HG03175 (cell line): ENCODE measurements around the gene CYP2E1.
"Not testable (repeated sequence)": the region's sequence is repeated elsewhere in the genome, so short reads cannot be mapped to it uniquely, and the experiment has no call there.

Source experiments
- ATAC-seq: cut with Tn5 transposase; IDR thresholded peaks from one replicate; pipeline ENCODE4 v1.9.1; 2021; ENCODE audit warnings: mild to moderate bottlenecking, moderate library complexity; ENCODE audit not compliant: unreplicated experiment

CYP2E1 gene

GRCh38 chr10:133526957-133527588 lies at the start of gene CYP2E1:
Gene CYP2E1 (plus strand): TSS chr10:133527363. CDS start chr10:133527396, 33 bp downstream.
- ATAC-seq, result no peak

DNA sequence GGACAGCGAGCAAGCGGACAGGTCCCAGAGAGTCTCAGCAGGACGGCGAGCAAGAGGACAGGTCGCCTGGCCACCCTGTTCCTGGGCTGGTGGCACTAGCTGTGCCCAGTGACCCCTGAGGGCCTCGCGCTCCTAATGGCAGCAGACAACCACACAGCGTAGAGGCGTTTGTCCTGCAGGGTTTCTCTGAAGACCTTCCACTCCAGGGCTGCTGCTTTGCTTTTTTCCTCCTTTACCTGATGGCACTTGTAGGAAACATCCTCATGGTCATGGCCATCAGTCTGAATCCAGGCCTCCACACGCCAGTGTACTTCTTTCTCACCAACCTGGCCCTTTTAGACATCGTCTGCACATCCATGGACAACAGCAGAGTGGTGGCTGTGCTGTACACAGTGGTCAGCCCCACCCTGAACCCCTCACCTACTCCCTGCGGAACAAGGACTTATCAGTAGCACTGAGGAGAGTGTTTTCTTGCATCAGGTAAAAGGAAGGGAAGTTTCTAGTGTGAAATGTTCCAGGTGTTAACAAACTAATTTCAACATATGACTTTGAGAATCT lies 46.0 kb upstream of the CYP2E1 start:
- no peak for ATAC-seq

DNA sequence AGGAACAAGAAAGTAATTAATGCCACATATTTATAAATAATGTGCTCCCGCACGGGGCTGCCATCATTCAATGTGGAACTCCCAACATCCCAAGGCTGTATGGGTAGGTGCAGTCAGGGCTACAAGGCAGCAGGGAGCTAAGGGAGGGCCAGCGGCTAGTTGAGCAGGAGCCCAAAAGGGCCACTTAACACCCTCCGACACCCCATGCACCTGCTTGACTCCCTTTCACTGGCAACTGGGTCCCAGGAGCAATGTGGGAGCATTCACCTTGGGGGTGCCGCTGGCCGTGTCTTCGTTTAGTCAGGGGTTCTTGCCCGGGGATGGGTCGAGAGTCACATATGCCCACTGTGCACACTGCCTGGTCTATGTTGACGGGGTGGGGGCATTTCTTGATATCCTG lies 45.5 kb upstream of the CYP2E1 start:
- no peak for ATAC-seq

GRCh38 chr10:133484818-133485217 lies 42.3 kb upstream of the CYP2E1 start:
- no peak for ATAC-seq

DNA sequence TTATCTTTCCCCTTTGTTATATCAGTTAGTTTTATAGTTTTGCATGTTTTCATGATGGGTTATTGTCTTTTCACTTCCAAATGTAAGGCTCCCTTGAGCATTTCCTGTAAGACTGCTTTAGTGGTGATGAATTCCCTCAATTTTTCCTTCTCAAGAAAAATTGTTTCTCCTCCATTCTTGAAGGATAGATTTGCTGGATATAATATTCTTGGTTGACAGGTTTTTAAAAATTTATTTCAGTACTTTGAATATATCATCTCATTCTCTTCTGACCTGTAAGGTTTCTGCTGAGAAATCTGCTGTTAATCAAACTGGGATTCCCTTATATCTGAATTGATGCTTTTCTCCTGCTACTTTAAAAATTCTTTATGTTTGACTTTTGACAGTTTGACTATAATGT lies 40.1 kb upstream of the CYP2E1 start:
- no peak for ATAC-seq

DNA sequence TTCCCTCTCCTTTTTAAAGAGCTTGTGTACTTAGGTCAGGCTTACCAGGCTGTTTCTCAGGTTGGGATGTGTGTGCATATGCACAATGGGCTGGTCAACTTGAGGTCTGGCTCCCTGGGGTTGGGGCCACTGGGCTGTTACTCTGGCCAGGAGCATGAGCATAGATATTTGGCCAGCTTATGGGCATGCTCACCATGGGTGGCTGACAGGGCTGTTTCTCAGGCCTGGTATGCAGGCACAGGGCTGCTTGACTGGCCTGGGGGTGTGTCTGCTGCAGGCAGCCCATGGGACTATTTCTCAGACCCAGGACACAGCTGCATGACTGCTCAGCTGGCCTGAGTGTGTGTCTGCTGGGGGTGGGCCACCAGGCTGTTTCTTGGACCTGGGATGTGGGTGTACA lies 38.8 kb upstream of the CYP2E1 start:
- ATAC-seq, result no peak

- ATAC-seq, result no peak
These were observed 37.2 kb upstream of the CYP2E1 start for GRCh38 chr10:133489816-133490588.

- ATAC-seq, result not testable (repeated sequence)
These were observed 33.6 kb upstream of the CYP2E1 start for GRCh38 chr10:133493562-133493961.

DNA sequence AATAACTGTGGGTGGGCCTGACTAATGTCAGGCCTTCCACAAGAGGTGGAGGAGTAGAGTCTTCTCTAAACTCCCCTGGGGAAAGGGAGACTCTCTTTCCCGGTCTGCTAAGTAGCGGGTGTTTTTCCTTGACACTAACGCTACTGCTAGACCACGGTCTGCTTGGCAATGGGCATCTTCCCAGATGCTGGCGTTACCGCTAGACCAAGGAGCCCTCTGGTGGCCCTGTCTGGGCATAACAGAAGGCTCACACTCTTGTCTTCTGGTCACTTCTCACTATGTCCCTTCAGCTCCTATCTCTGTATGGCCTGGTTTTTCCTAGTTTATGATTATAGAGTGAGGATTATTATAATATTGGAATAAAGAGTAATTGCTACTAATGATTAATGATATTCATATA lies 29.8 kb upstream of the CYP2E1 start:
- not testable (repeated sequence) for ATAC-seq

- ATAC-seq, result not testable (repeated sequence)
These were observed 28.0 kb upstream of the CYP2E1 start for GRCh38 chr10:133499176-133499575.

DNA sequence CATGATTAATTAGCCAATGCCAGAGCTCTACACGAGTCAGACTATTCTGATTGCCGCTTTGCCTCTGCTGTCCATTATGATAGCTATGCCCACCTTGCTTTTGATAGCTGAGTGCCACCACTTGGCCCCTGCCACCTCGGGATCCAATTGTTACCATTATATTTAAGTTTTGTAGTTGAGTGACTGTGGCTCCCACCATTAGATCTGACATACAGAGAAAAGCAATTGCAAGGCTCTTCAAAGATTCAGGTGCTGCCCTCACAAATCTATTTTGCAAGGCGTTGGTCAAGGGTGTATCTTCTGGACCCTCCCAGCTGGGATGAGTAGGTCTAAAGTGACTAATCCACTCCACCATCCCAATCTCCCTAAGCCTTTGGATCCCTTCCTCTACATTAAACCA lies 26.3 kb upstream of the CYP2E1 start:
- not testable (repeated sequence) for ATAC-seq

DNA sequence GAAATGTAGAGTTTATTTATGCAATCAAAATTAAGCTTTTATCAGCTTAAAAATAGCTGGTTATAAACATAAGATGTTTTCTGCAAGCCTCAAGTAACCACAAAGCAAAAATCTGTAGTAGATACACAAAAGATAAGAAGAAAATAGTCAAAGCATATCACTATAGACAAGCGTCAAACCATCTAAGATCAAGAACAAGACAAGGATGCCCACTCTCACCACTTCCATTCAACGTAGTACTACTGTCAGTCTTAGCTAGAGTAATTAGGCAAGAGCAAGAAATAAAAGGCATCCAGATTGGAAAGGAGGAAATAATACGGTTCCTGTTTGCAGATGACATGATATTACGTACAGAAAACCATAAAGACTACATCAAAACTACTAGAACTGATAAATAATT lies 17.5 kb upstream of the CYP2E1 start:
- ATAC-seq, result no peak

DNA sequence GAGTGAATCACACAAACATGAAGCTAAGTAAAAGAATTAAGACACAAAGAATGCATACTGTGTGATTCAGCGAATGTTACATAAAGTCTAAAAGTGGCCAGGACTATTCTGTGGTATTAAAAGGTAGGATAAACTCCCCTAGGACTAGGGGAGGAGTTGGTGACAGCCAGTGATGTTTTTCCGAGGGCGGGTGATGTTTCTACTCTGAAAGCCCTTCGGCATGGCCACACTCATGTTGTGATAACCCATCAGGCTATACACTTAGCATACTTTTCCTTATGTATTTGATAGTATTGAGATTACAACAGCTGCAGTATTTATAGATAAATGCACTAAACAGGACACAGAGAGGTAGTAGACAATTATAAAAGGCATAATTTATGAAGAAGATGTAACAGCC lies 15.8 kb upstream of the CYP2E1 start:
- no peak for ATAC-seq

DNA sequence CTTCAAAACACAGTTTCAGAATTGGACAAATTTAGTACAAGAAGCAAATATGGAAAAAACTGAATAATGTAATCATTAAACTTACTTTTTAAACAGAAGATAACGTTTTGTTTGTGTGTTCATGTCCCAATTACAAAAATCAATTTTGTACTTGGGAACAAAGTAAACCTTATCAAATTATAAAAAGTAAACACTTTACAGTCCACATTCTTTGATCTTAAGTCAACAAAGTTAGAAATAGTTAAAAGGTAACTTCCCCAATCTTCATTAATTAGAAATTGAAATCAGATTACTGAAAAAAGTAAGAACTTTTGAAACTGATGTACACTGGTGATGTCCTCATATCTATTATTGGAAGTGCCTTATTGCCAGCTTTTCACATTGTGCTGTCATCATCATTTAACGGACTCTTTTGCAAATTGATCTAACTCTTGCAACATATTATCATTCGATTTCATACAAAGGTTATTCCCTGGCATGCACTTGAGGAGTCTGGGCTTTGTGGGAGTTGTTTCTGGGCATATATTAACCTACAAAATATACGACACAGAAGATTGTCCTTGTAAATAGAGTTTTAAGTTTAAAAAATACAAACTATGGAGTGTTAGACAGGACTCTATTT lies 15.1 kb upstream of the CYP2E1 start:
- no peak for ATAC-seq

- ATAC-seq, result no peak
These were observed 11.7 kb upstream of the CYP2E1 start for GRCh38 chr10:133515471-133515870.

DNA sequence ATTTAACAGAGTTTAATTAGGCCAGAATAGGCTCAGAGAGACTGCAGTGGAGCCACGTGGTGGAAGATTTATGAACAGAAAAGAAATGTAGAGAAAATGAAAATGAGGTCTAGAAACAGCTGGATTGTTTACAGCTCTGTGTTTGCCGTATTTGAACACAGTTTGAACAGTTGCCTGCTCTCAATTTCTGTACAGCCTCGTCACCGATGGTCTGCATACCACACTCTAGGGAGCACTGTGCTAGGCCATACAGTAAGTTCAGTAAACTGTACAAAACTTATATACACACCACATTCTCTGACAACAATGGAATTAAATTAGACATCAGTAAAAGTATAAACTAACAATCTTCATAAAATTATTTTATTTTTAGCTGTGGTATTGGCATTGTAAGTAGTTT lies 11.1 kb upstream of the CYP2E1 start:
- ATAC-seq, result no peak

DNA sequence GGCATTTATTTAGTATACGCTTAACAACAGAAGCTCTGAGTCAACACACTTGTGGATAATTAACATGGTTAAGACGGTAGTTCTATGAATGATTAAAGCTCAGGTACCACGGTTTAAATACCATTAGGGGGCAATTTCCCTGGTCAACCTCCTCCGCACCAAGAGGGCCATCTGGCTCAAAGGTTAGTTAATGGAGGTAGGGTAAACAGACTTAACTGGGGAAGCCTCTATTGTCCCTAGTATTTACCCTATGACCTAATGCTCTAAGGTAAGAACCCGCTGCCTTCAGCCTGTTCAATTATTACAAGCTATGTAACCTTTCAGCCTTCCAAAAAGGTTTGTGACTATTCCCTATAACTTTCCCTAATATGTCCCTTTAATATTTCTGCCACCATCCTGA lies 8.6 kb upstream of the CYP2E1 start:
- ATAC-seq, result not testable (repeated sequence)

DNA sequence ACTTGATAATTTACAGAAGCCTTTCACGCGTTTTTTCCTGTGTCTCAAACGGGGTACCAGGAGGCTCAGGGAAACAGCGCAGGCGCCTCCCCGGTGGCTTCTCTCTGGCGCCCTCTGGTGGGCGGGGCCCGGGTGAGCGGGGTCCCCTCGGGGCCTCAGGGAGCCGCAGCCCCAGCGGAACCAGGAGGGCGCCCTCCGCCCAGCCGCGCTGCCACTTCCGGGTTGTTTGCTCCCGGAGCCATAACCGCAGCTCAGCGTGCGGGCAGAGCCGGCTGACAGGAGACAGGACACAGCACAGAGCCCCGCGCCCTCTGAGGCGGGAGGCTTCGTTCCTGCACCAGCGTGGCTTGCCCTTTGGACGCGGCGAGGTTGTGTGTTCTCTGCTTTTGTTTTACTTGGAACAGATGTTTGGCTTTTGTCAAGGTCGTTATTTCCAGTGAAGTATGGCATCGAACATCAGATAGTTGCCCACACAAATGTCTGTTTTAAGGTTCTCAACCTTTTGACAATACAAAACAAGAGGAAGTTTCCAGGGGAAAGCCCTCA lies 6.9 kb upstream of the CYP2E1 start:
- ATAC-seq, result peak; percentile 97

DNA sequence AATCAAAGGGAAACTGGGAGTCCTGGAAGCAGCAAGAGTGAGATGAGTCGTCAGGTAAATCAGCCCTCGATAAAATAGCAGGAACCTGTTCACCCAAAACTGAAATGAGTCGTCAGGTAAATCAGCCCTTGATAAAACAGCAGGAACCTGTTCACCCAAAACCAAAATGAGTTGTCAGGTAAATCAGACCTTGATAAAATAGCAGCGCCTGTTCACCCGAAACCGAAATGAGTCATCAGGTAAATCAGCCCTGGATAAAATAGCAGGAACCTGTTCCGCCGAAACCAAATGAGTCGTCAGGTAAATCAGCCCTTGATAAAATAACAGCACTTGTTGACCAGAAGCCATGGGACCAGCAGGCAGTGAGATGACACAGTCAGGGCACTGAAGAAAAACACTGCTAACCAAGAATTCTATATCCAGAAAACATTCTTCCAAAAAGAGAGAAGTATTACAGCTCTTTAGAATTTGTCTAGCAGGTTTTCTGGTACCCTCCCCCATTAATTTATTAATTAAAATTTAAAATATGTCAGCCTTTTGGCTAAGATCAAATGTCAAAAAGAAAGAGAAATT lies 3.4 kb upstream of the CYP2E1 start:
- ATAC-seq, result no peak

- ATAC-seq, result no peak
These were observed 1.7 kb upstream of the CYP2E1 start for GRCh38 chr10:133525444-133525843.

DNA sequence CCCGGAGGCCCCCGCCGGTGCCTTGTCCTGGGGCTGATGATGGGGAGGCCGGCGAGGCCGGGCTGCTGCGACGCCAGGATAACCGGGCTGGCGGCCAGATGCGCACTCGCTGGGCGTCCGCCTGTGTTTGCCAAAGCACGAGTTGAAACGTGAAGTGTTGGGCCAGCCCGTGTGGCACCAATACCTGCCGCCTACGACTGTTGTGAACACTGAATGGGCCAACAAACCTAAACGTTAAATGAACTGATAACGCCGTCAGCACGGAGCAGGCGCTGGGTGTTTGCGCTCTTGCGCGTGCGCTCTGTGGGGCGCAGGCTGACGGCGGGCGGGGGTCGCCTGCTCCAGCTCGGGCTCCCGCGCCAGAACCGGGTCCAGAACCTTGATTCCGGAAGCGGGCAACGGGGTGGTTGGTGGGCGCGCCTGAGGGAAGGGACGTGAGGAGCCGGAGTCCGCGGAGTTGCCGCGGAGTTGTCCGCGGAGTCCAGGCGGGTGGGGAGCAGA lies 658 bp downstream of the CYP2E1 start:
- no peak for ATAC-seq
